NT2/D1 (cell line): ENCODE results near the gene RASA2.

Experiments
- SUZ12 ChIP-seq: IDR thresholded peaks from 2 replicates; pipeline ENCODE4 v1.6.1; 2011; ENCODE audit not compliant: insufficient read length, insufficient read depth; ENCODE audit errors: extremely low read depth
- YY1 ChIP-seq: IDR thresholded peaks from 2 replicates; pipeline ENCODE4 v1.6.1; 2011; ENCODE audit not compliant: insufficient read length, insufficient read depth
- ZNF274 ChIP-seq: IDR thresholded peaks from 2 replicates; pipeline ENCODE4 v1.6.1; 2011; ENCODE audit warnings: mild to moderate bottlenecking, low read depth, low read length

DNA sequence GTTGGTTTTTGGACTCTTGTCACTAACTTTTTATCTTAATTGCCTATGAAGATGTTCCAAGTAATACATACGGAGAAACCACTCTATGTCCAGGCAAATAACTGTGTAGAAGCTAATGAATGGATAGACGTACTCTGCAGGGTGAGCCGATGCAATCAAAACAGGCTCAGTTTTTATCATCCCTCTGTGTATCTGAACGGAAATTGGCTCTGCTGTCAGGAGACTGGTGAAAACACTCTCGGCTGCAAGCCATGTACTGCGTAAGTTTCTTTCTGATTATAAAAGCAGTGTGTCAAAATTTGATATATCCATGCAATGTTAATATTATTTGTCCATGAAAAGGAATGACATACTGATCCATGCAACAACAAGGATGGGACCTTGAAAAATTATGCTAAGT is 121.6 kb downstream of the RASA2 start:
- TF ChIP-seq ZNF274 (no peak), YY1 (no peak), SUZ12 (no peak)
